C4-2B (cell line): Measurements from ENCODE around the gene AHSP.
"Not testable (repeated sequence)": the region's sequence is repeated elsewhere in the genome, so short reads cannot be mapped to it uniquely, and the experiment has no call there.

ENCODE experiments used
- H3K27ac ChIP-seq: fragments of 450-650 bp; 2 replicates; pipeline ENCODE4 v1.5.1; 2017
- ZFX ChIP-seq: fragments of 450-650 bp; IDR thresholded peaks from 2 replicates; pipeline ENCODE4 v1.6.1; 2017
- TF ChIP-seq, protein P1 (sequence below): fragments of 450-650 bp; conservative IDR thresholded peaks from 2 replicates; pipeline ENCODE4 v1.5.1; 2017; ENCODE audit warnings: mild to moderate bottlenecking

The AHSP gene

DNA sequence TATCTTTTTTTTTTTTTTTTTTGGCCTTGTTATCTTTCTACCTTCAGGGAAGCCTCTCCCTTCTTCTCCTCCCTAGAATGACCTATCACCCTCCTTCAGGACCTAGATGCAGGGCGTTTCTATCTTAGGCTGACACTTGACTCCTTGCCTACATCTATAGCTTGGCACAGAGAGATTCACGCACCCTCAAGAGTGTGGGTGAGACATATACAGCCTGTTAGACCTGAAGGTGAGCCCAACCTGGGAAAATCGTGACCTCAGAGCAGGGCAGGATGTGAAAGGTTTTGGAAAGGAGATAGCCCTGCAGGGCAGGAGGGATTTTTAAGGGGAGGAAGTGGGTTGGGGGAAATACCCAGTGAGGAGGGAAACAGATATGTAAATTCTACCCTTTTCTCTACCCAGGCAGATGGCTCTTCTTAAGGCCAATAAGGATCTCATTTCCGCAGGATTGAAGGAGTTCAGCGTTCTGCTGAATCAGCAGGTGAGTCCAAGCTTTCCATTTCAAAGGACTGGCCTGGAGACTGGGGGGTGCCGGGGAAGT is at the start of gene AHSP:
Gene AHSP (plus strand): TSS at position 167 of the 541 bp plus-strand sequence. CDS start 240 bp downstream, at position 407.
- no peak within 1 kb of the TSS for H3K27ac ChIP-seq
- no peak for TF ChIP-seq ZFX
- TF ChIP-seq, protein P1, sequence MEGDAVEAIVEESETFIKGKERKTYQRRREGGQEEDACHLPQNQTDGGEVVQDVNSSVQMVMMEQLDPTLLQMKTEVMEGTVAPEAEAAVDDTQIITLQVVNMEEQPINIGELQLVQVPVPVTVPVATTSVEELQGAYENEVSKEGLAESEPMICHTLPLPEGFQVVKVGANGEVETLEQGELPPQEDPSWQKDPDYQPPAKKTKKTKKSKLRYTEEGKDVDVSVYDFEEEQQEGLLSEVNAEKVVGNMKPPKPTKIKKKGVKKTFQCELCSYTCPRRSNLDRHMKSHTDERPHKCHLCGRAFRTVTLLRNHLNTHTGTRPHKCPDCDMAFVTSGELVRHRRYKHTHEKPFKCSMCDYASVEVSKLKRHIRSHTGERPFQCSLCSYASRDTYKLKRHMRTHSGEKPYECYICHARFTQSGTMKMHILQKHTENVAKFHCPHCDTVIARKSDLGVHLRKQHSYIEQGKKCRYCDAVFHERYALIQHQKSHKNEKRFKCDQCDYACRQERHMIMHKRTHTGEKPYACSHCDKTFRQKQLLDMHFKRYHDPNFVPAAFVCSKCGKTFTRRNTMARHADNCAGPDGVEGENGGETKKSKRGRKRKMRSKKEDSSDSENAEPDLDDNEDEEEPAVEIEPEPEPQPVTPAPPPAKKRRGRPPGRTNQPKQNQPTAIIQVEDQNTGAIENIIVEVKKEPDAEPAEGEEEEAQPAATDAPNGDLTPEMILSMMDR: no peak

GRCh38 chr16:31478956-31479355 is 48.7 kb upstream of the AHSP start:
- TF ChIP-seq, protein P1: no peak
- TF ChIP-seq ZFX: no peak
- H3K27ac ChIP-seq: no peak overlapping the region

GRCh38 chr16:31479751-31480150 is 47.9 kb upstream of the AHSP start:
- no peak for TF ChIP-seq ZFX
- TF ChIP-seq, protein P1: no peak
- no peak overlapping the region for H3K27ac ChIP-seq

DNA sequence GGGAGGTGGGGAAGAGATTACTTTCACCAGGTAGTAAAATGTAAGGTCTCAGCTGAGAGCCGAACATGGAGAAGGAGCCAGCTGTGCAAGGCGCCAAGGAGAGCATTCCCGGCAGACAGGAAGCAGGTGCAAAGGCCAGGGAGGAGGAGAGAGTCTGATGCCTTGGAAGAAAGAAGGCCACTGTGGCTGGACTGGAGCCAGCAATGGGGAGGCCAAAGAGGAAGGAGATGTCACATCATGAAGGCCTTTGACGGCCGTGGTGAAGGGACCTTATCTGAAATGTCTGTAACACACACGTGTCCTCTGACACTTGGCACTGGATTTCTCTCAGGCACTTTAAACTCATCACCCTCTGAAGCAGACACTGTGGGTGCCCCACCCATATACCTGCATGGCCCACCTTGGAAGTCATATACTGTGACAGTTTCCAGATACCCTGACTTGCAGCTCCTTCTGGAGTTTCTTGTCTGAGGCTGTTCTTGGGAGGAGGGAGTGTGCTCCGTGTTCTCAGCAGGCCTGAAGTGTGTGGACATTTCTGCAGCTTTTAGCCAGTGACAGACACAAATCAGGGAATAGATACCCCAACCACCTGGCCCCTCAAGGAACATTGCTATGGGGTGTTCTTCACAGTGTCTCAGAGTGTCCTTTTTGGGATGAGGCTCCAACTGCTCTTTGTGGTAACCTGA is 46.7 kb upstream of the AHSP start:
- TF ChIP-seq, protein P1: no peak
- no peak for TF ChIP-seq ZFX
- H3K27ac ChIP-seq: no peak overlapping the region

- H3K27ac ChIP-seq: no peak within 1 kb of the TSS
- TF ChIP-seq ZFX: no peak
- TF ChIP-seq, protein P1: no peak
These were observed 44.6 kb upstream of the AHSP start, which contains the start of gene SLC5A2 for GRCh38 chr16:31483081-31483480. Gene SLC5A2 (plus strand): TSS chr16:31483123. CDS start chr16:31483137, 14 bp downstream.

DNA sequence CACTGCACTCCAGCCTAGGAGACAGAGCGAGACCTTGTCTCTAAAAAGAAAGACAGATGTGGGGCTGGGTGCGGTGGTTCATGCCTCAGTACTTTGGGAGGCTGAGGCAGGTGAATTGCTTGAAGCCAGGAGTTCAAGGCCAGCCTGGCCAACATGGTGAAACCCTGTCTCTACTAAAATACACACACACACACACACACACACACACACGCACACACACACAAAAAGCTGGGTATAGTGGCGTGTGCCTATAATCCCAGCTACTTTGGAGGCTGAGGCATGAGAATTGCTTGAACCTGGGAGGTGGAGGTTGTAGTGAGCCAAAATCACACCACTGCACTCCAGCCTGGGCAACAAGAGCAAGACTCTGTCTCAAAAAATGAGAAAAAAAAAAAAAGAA is 43.7 kb upstream of the AHSP start:
- H3K27ac ChIP-seq: not testable (repeated sequence)

DNA sequence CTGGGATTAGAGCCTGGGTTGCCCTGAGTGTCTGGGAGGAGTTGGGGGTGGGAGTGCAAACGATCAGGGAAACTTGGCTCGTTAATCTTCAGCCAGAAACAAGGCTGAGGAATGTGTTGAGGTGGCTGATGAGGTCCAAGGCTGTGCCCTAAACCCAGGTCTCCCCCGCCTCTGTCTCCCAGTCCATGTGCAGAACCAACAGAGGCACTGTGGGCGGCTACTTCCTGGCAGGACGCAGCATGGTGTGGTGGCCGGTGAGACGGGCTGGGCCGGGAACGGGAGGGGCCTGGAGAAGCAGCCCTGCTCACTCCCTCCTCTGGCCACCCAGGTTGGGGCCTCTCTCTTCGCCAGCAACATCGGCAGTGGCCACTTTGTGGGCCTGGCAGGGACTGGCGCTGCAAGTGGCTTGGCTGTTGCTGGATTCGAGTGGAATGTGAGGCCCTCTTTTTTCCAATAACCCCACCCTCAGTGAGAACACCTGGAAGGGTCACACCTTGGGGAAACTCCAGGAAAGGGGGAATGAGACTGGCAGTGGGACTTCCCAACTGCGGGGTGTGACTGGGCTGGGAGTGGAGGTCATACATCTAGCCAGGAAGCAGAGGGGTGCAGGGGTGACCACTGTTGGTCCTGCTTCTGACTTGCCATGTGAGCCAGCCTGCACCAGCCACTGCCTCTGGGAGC is 43.1 kb upstream of the AHSP start:
- TF ChIP-seq ZFX: no peak
- TF ChIP-seq, protein P1: no peak
- no peak overlapping the region for H3K27ac ChIP-seq
